ENCODE results near the gene LRIG2. TPM values are rescaled to one million over a fixed set of nuclear protein-coding genes. Genes with fewer than 3 reads are reported as not detected.
"Not testable (repeated sequence)": the region's sequence is repeated elsewhere in the genome, so short reads cannot be mapped to it uniquely, and the experiment has no call there.

The LRIG2 gene
- total RNA-seq, 1 donor, result 24.3 TPM

GRCh38 chr1:113035086-113035485, 37.9 kb upstream of the LRIG2 start:
- TF ChIP-seq CTCF (IDR thresholded peaks at IDR 0.05; ENCODE audit: insufficient read depth, low read length), result no peak
- H3K4me3 ChIP-seq (ENCODE audit: low read depth, low read length), result no peak overlapping the region
- DNase-seq (ENCODE audit: low read depth), result no peak

GRCh38 chr1:113036639-113037321, 36.2 kb upstream of the LRIG2 start:
- peak; percentile 13 for DNase-seq (ENCODE audit: low read depth)
- TF ChIP-seq CTCF (IDR thresholded peaks at IDR 0.05; ENCODE audit: insufficient read depth, low read length), result no peak
- no peak overlapping the region for H3K4me3 ChIP-seq (ENCODE audit: low read depth, low read length)

GRCh38 chr1:113040041-113040440, 33.0 kb upstream of the LRIG2 start:
- no peak overlapping the region for H3K4me3 ChIP-seq (ENCODE audit: low read depth, low read length)
- peak; percentile 41 for DNase-seq (ENCODE audit: low read depth)
- no peak for TF ChIP-seq CTCF (IDR thresholded peaks at IDR 0.05; ENCODE audit: insufficient read depth, low read length)

- no peak overlapping the region for H3K4me3 ChIP-seq (ENCODE audit: low read depth, low read length)
- no peak for DNase-seq (ENCODE audit: low read depth)
- TF ChIP-seq CTCF (IDR thresholded peaks at IDR 0.05; ENCODE audit: insufficient read depth, low read length), result no peak
Measured at GRCh38 chr1:113040718-113041412, 32.1 kb upstream of the LRIG2 start.

GRCh38 chr1:113041569-113042284, 31.3 kb upstream of the LRIG2 start:
- TF ChIP-seq CTCF (IDR thresholded peaks at IDR 0.05; ENCODE audit: insufficient read depth, low read length), result no peak
- no peak overlapping the region for H3K4me3 ChIP-seq (ENCODE audit: low read depth, low read length)
- no peak for DNase-seq (ENCODE audit: low read depth)

GRCh38 chr1:113042285-113043143, 30.5 kb upstream of the LRIG2 start:
- H3K4me3 ChIP-seq (ENCODE audit: low read depth, low read length), result no peak overlapping the region
- DNase-seq (ENCODE audit: low read depth), result peak; percentile 86
- TF ChIP-seq CTCF (IDR thresholded peaks at IDR 0.05; ENCODE audit: insufficient read depth, low read length), result peak; percentile 63

GRCh38 chr1:113043144-113043488, 29.9 kb upstream of the LRIG2 start:
- H3K4me3 ChIP-seq (ENCODE audit: low read depth, low read length), result not testable (repeated sequence)

More at GRCh38 chr1:113043144-113043488, 29.9 kb upstream of the LRIG2 start:
- not testable (repeated sequence) for DNase-seq (ENCODE audit: low read depth)
